IMR-90 (cell line): Measurements from ENCODE around the gene IQGAP2. TPM values are rescaled to one million over a fixed set of nuclear protein-coding genes. Genes with fewer than 3 reads are reported as not detected.

Source experiments
- ATAC-seq: fragments of 200-7000 bp; cut with Tn5 transposase; 2 replicates; pipeline ENCODE4 v1.9.1; 2020; ENCODE audit warnings: low read depth, mild to moderate bottlenecking, moderate library complexity
- BruUV-seq: library from RNA; stranded (reverse); fragments of 400-500 nt; replicated peaks from 2 replicates; lab custom pipeline; 2021; lab: Mats Ljungman, UMichigan
- CTCF ChIA-PET: fragments of 300-600 bp; formaldehyde crosslinking; extraction: SDS; loops from one replicate; lab custom pipeline; 2021; ENCODE audit warnings: antibody characterized with exemption; lab: Yijun Ruan, JAX
- POLR2A ChIA-PET: fragments of 300-600 bp; sonication (Branson Sonifier 250); formaldehyde crosslinking; loops from one replicate; lab custom pipeline; 2022; ENCODE audit warnings: antibody characterized with exemption; ENCODE audit not compliant: unreplicated experiment; lab: Charles Lee
- DNase-seq: peaks from one replicate; pipeline ENCODE4 v3.0.0; 2013
- H2AFZ ChIP-seq: replicated peaks from 2 replicates; pipeline ENCODE3; 2013; ENCODE audit warnings: low read length, mild to moderate bottlenecking; ENCODE audit not compliant: poor library complexity
- H2AK5ac ChIP-seq: 2 replicates; pipeline ENCODE4 v1.6.1; 2013; ENCODE audit warnings: low read depth, low read length, inconsistent platforms
- H2AK9ac ChIP-seq: replicated peaks from 2 replicates; pipeline ENCODE3; 2013; ENCODE audit warnings: mild to moderate bottlenecking, low read depth, low read length, moderate library complexity; ENCODE audit not compliant: poor library complexity
- H2BK120ac ChIP-seq: 2 replicates; pipeline ENCODE4 v1.6.1; 2013; ENCODE audit warnings: low read depth, low read length, inconsistent platforms
- H2BK15ac ChIP-seq: 3 replicates; pipeline ENCODE4 v1.6.1; 2013; ENCODE audit warnings: low read depth, low read length, inconsistent platforms
- H2BK20ac ChIP-seq: 2 replicates; pipeline ENCODE4 v1.6.1; 2013; ENCODE audit warnings: low read depth, mild to moderate bottlenecking, inconsistent platforms, low read length, moderate library complexity
- H2BK5ac ChIP-seq: 2 replicates; pipeline ENCODE4 v1.6.1; 2013; ENCODE audit warnings: mild to moderate bottlenecking, low read depth, low read length, inconsistent platforms; ENCODE audit not compliant: poor library complexity, severe bottlenecking
- H3K14ac ChIP-seq: replicated peaks from 2 replicates; pipeline ENCODE4 v1.6.1; 2013; ENCODE audit warnings: low read depth, low read length, inconsistent platforms
- H3K18ac ChIP-seq: 2 replicates; pipeline ENCODE4 v1.6.1; 2013; ENCODE audit warnings: low read depth, low read length, control low read depth
- H3K23ac ChIP-seq: 2 replicates; pipeline ENCODE4 v1.6.1; 2013; ENCODE audit warnings: low read depth, low read length, inconsistent platforms
- H3K27ac ChIP-seq: 2 replicates; pipeline ENCODE4 v1.5.1; 2013; ENCODE audit warnings: mild to moderate bottlenecking, control low read depth, low read length; ENCODE audit not compliant: insufficient read depth
- H3K27me3 ChIP-seq: 2 replicates; pipeline ENCODE4 v1.6.1; 2013; ENCODE audit warnings: low read length; ENCODE audit not compliant: control insufficient read depth, insufficient read depth
- H3K36me3 ChIP-seq: 2 replicates; pipeline ENCODE4 v1.6.1; 2013; ENCODE audit warnings: low read length, mixed read lengths; ENCODE audit not compliant: control insufficient read depth, insufficient read depth
- H3K4ac ChIP-seq: 2 replicates; pipeline ENCODE4 v1.6.1; 2013; ENCODE audit warnings: low read depth, low read length, inconsistent platforms
- H3K4me1 ChIP-seq: 2 replicates; pipeline ENCODE4 v1.6.1; 2013; ENCODE audit warnings: low read length, mixed read lengths; ENCODE audit not compliant: control insufficient read depth, insufficient read depth
- H3K4me2 ChIP-seq: 2 replicates; pipeline ENCODE4 v1.6.1; 2013; ENCODE audit warnings: low read depth, mild to moderate bottlenecking, control low read depth, low read length, moderate library complexity
- H3K4me3 ChIP-seq: 2 replicates; pipeline ENCODE4 v1.5.1; 2013; ENCODE audit warnings: low read depth, mild to moderate bottlenecking, control low read depth, low read length, moderate library complexity; ENCODE audit not compliant: insufficient read depth
- H3K56ac ChIP-seq: 2 replicates; pipeline ENCODE4 v1.6.1; 2013; ENCODE audit warnings: low read length, inconsistent platforms; ENCODE audit not compliant: insufficient read depth; ENCODE audit errors: extremely low read depth
- H3K79me1 ChIP-seq, 2 experiments: 2 replicates each; pipeline ENCODE4 v1.6.1; 2013; ENCODE audit warnings: low read length in 2 of 2, inconsistent platforms in 1 of 2, low read depth in 1 of 2
- H3K9ac ChIP-seq: 2 replicates; pipeline ENCODE4 v1.6.1; 2013; ENCODE audit warnings: low read depth, low read length, control low read depth
- H3K9me1 ChIP-seq: 2 replicates; pipeline ENCODE4 v1.6.1; 2013; ENCODE audit warnings: low read length, inconsistent platforms; ENCODE audit not compliant: insufficient read depth
- H3K9me3 ChIP-seq: 2 replicates; pipeline ENCODE4 v1.6.1; 2013; ENCODE audit warnings: low read length; ENCODE audit not compliant: control insufficient read depth, insufficient read depth
- H4K20me1 ChIP-seq: 2 replicates; pipeline ENCODE4 v1.6.1; 2013; ENCODE audit warnings: low read length, inconsistent platforms; ENCODE audit not compliant: insufficient read depth
- H4K5ac ChIP-seq: 2 replicates; pipeline ENCODE4 v1.6.1; 2013; ENCODE audit warnings: mild to moderate bottlenecking, low read depth, low read length, control low read depth
- H4K8ac ChIP-seq, 2 experiments: 2 replicates each; pipeline ENCODE4 v1.6.1; 2013; ENCODE audit warnings: low read depth in 2 of 2, low read length in 2 of 2, control low read depth in 1 of 2, inconsistent platforms in 1 of 2
- H4K91ac ChIP-seq: 2 replicates; pipeline ENCODE4 v1.6.1; 2013; ENCODE audit warnings: low read depth, low read length, inconsistent platforms; ENCODE audit not compliant: insufficient read depth
- BHLHE40 ChIP-seq: fragments of 150-350 bp; IDR thresholded peaks from 2 replicates; pipeline ENCODE4 v1.6.1; 2016; ENCODE audit warnings: mild to moderate bottlenecking, low read depth, low read length
- CHD1 ChIP-seq: IDR thresholded peaks from 2 replicates; pipeline ENCODE4 v1.6.1; 2012; ENCODE audit warnings: low read depth, low read length, improper control_type of control experiment
- CTCF ChIP-seq: conservative IDR thresholded peaks from 2 replicates; pipeline ENCODE4 v1.5.1; 2012; ENCODE audit warnings: mild to moderate bottlenecking, low read depth, low read length, improper control_type of control experiment
- FOS ChIP-seq: fragments of 150-350 bp; IDR thresholded peaks from 2 replicates; pipeline ENCODE4 v1.6.1; 2016; ENCODE audit warnings: low read depth, low read length
- MAFK ChIP-seq: IDR thresholded peaks from 2 replicates; pipeline ENCODE4 v1.6.1; 2012; ENCODE audit warnings: low read depth, low read length, improper control_type of control experiment
- MAZ ChIP-seq: IDR thresholded peaks from 2 replicates; pipeline ENCODE4 v1.6.1; 2012; ENCODE audit warnings: low read depth, mild to moderate bottlenecking, low read length, improper control_type of control experiment, moderate library complexity, borderline replicate concordance
- NFE2L2 ChIP-seq: fragments of 150-350 bp; IDR thresholded peaks from 2 replicates; pipeline ENCODE4 v1.6.1; 2016; ENCODE audit warnings: low read depth, mild to moderate bottlenecking, low read length
- POLR2A ChIP-seq: IDR thresholded peaks from 2 replicates; pipeline ENCODE4 v1.6.1; 2012; ENCODE audit warnings: mild to moderate bottlenecking, low read depth, low read length
- RAD21 ChIP-seq: IDR thresholded peaks from 2 replicates; pipeline ENCODE4 v1.6.1; 2012; ENCODE audit warnings: low read length, improper control_type of control experiment
- RFX5 ChIP-seq: IDR thresholded peaks from 2 replicates; pipeline ENCODE4 v1.8.0; 2012; ENCODE audit warnings: low read depth, mild to moderate bottlenecking, low read length, moderate library complexity
- SMC3 ChIP-seq: fragments of 150-350 bp; IDR thresholded peaks from 2 replicates; pipeline ENCODE4 v1.6.1; 2016; ENCODE audit warnings: low read depth, mild to moderate bottlenecking, antibody characterized with exemption, low read length, moderate library complexity
- WGBS, 2 experiments: methylation state at CpG; one replicate each; pipeline versions ENCODE4 v1.1.5 to v1.1.7; 2013; ENCODE audit warnings: missing lambda C conversion rate in 2 of 2; ENCODE audit not compliant: insufficient read length in 1 of 2; ENCODE audit errors: extremely low coverage in 2 of 2; 5-methylcytosine and 5-hydroxymethylcytosine counted together
- dilution Hi-C: fragments of 300-500 bp; cut with HindIII; formaldehyde crosslinking; loops from one replicate; pipeline ENCODE4 v1.14.3; 2018; ENCODE audit warnings: low sequenced_read_pairs; ENCODE audit not compliant: unreplicated experiment
- in situ Hi-C: fragments of 300-500 bp; cut with MboI; formaldehyde crosslinking; loops from 3 replicates; pipeline ENCODE4 v1.14.3; 2019; ENCODE audit warnings: low sequenced_read_pairs, inconsistent platforms, mixed read lengths
- intact Hi-C: fragments of 100-400 bp; cut with micrococcal nuclease; formaldehyde crosslinking; loops from 2 replicates; pipeline ENCODE4 v1.10.0; 2022
- polyA plus RNA-seq, 3 experiments: library from polyadenylated mRNA; depleted of rRNA; stranded (reverse); fragments of >200 nt; gene quantifications; 2 replicates each; pipeline ENCODE4 v1.2.3, GENCODE V29; 2012; ENCODE audit warnings: low replicate concordance in 1 of 3
- total RNA-seq: library from RNA; depleted of rRNA; stranded (reverse); fragments of >200 nt; gene quantifications from 2 replicates; pipeline ENCODE4 v1.2.3, GENCODE V29; 2012
- TF ChIP-seq, protein P1 (sequence below): fragments of 150-350 bp; IDR thresholded peaks from 2 replicates; pipeline ENCODE4 v1.6.1; 2016; ENCODE audit warnings: low read depth, mild to moderate bottlenecking, low read length, moderate library complexity, borderline replicate concordance

IQGAP2 gene
- total and polyA plus RNA-seq, 2 of the 4 experiments (the other 2 are of a cell fraction): 0.21 to 0.36 TPM

- no peaks in the 10 kb centered on the region for H3K9me1 ChIP-seq
- H3K4me3 ChIP-seq: no peak overlapping the region
- no peak overlapping the region for H2BK15ac ChIP-seq
- no peak overlapping the region for H3K18ac ChIP-seq
- no peaks in the 10 kb centered on the region for H3K36me3 ChIP-seq
- H2AFZ ChIP-seq: no peak overlapping the region
- intact Hi-C loops: loop anchor here (5.0 kb wide), 1 partner anchor 698 kb away; no protein-coding TSS in a partner anchor
- no peak overlapping the region for H3K4ac ChIP-seq
- H3K14ac ChIP-seq: no peak overlapping the region
- no peaks in the 10 kb centered on the region for H4K20me1 ChIP-seq
- H4K8ac ChIP-seq: no peak overlapping the region
- no peak overlapping the region for H2BK5ac ChIP-seq
- no peak overlapping the region for H3K27ac ChIP-seq
- H3K23ac ChIP-seq: no peak overlapping the region
- no peak overlapping the region for H2AK9ac ChIP-seq
- no peaks in the 10 kb centered on the region for H3K79me1 ChIP-seq
- ChIA-PET POLR2A (no interaction called here), CTCF (no interaction called here)
- no peak overlapping the region for H2BK120ac ChIP-seq
- no peak overlapping the region for H3K4me2 ChIP-seq
- no peaks in the 10 kb centered on the region for H3K9me3 ChIP-seq
- no peak for ATAC-seq
- H3K56ac ChIP-seq: no peak overlapping the region
- H4K5ac ChIP-seq: no peak overlapping the region
- dilution Hi-C loops: no loop called here
- 20% methylated on average over 1 of the region's 3 CpGs; no CpG with 5 or more reads in 1 of the 2 experiments for WGBS, 2 experiments
- TF ChIP-seq RAD21 (no peak), MAFK (no peak), NFE2L2 (no peak), MAZ (no peak), CTCF (no peak), POLR2A (no peak), FOS (no peak), SMC3 (no peak), RFX5 (no peak), CHD1 (no peak), BHLHE40 (no peak)
- TF ChIP-seq, protein P1, sequence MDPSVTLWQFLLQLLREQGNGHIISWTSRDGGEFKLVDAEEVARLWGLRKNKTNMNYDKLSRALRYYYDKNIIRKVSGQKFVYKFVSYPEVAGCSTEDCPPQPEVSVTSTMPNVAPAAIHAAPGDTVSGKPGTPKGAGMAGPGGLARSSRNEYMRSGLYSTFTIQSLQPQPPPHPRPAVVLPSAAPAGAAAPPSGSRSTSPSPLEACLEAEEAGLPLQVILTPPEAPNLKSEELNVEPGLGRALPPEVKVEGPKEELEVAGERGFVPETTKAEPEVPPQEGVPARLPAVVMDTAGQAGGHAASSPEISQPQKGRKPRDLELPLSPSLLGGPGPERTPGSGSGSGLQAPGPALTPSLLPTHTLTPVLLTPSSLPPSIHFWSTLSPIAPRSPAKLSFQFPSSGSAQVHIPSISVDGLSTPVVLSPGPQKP: no peak
- no TSS peak for BruUV-seq
- DNase-seq: peak; percentile 6
- no peaks in the 10 kb centered on the region for H3K4me1 ChIP-seq
- no peaks in the 10 kb centered on the region for H3K27me3 ChIP-seq
- in situ Hi-C loops: no loop called here
- H4K91ac ChIP-seq: no peak overlapping the region
- no peak overlapping the region for H3K9ac ChIP-seq
- H2AK5ac ChIP-seq: no peak overlapping the region
- no peak overlapping the region for H2BK20ac ChIP-seq
These were observed 66.7 kb downstream of the IQGAP2 start for GRCh38 chr5:76469656-76470290.
